ENCODE results near the gene CDH22.

The CDH22 gene

GRCh38 chr20:46240881-46241280 lies 67.4 kb downstream of the CDH22 start:
- DNase-seq (ENCODE audit: low read depth) = no peak

GRCh38 chr20:46240065-46240464 lies 68.2 kb downstream of the CDH22 start:
- no peak for DNase-seq (ENCODE audit: low read depth)

DNA sequence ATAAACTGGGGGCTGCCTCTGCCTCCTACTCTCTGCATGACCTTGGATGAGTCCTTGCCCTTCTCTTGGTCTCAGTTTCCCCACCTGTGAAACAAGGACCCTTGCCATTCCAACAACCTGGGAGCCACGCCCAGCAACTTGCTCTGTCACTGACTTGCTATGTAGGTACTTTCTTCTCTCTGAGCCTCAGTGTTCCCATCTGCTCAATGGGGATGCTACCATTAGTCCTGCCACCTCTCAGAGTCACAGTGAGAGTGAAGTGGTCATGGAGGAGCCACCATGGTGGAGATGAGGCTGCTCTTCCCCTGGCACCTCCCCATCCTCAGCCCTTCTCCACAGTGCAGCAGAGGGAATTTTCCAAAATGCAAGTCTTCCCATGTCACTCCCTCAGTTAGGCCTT lies 70.6 kb downstream of the CDH22 start:
- no peak for DNase-seq (ENCODE audit: low read depth)

DNA sequence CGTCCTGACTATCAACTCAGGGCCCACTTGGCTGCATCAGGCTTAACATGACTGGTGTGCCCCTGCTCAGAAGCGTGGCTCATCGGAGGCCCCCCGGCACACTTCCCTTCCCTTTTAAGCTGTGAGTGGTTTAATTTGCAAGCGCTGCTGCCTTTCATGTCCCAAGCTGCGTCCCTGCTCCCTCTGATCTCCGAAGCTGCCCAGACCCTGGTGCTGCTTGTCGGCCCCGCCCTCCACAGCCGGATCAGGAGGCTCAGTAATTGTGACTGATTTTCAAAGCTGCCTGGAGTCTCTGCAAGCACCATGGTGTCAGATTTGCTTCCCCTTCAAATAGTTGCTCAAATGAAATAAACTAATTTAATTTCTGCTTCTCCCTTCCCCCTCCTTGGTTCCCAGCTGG lies 71.1 kb downstream of the CDH22 start:
- DNase-seq (ENCODE audit: low read depth) = no peak

DNA sequence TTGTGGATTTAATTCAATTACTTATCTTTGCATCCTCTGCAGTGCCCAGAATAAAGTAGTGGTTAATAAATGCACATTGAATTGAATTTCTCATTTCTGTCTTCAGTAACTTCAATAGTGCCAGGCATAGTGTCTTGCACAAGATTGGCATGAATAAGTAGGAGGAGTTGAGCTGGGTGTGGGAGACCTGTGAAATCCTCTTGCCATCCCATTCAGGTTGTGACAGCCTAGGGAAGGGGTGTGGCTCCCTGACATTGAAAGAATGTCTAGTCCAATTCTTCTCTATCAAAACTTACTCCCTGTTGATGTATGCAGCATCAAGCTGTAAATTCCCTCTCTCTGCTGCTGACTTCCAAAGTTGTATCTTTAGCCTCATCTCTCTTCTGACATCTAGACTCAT lies 73.2 kb downstream of the CDH22 start:
- no peak for DNase-seq (ENCODE audit: low read depth)

- no peak for DNase-seq (ENCODE audit: low read depth)
Observed at GRCh38 chr20:46233701-46234100, 74.6 kb downstream of the CDH22 start.

DNA sequence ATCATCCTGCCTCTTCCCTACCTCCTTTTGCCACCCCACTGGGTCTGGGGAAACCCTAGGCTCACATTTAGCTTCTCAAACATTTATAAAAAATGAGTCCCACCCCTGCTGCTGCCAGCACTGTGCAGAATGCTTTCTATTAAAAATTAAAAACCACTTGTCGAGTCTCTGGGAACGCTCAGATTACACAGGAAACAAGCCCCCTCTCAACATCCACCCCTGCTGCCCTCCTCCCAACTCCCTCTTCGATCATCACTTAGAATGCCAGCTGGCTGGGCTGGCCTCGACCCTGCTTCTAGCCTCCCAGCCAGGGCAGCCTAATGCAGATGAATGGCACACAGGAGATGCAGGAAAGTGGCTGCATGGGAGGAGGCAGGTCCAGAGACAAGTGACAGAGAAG lies 75.8 kb downstream of the CDH22 start:
- DNase-seq (ENCODE audit: low read depth) = no peak

GRCh38 chr20:46230801-46231282 lies 77.5 kb downstream of the CDH22 start:
- no peak for DNase-seq (ENCODE audit: low read depth)

DNA sequence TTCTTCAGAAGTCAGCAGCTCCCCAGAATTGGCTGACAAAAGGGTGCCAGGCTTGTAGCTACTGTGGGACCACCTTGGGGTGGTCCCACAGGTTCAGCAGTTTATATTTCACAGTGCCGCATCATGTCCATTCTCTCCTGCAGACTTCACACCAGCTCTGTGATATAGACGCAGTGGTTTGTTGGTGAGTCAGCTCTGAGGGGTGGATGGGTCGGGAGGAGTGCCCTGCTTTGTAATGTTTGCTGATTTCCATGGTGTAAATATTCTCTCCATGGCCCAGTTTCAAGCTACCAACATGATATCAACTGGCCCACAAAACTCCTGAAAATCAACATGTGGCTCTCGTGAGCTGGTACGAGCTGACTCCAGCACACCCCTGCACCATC lies 78.2 kb downstream of the CDH22 start:
- DNase-seq (ENCODE audit: low read depth) = no peak

DNA sequence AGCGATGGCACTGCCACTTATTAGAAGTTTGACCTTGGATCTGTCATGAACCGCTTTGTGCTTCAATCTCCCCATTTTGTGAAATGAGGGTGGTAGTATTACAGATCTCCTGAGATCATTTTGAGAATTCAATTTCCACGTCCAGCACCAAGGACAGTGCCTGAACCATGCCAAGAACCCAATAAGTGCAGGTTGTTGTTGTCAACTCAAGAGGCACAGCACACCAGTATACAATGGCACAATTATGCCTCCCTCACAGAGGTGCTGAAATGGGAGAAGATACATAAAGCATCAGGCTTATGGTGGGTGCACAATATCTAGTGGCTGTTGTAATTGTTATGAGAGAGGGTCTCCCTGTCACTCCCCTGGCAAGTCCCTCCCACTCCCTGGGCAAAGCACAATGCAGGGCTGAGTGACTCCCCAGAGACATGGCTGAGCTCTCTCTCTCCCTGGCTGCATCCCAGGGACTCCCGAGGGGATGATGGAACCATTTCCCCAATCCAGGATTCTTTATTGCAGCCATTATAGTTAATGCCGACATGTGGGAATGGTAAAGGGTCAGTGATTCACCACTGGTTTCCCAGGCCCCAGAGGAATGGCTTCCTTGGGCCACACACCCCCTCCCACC lies 78.7 kb downstream of the CDH22 start:
- DNase-seq (ENCODE audit: low read depth) = no peak

DNA sequence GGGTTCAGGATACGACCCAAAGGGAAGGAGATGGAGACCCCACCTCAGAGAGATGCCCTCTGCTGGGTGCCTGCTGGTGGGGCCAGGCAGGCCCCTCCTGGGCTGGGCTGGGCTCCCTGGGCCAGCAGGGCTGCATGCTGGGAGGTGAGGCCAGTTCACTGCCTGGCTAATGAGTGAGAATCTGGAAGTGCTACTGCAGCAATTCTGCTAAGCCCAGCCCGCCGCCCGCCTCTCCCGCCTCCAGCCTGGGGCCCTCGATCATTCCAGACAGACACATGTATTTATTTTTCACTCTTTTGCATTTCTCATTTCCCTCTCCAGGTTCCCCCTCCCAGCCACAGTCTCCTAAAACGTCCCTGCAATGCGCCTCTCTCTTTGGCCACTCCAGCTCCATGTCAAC lies 79.6 kb downstream of the CDH22 start:
- DNase-seq (ENCODE audit: low read depth) = no peak

GRCh38 chr20:46227272-46227767 lies 81.0 kb downstream of the CDH22 start:
- DNase-seq (ENCODE audit: low read depth) = no peak

DNA sequence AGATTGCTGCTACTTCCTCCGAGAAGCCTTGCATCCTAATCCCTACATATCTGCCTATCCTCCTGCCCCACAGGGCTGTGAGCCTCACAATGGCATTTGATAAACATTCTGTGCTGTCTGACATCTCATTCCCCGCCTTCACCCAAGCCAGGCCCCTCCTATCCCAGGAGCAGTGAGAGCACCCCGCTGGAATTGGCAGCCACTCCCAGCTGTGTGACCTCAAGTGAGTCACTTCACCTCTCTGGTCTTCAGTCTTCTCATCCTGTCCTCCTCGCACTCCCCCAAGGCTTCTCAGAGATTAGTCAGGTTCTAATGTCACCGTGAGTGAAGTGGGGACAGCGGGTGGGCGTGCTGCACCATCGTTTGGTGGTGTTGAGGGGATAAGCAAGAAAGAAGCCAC lies 81.7 kb downstream of the CDH22 start:
- DNase-seq (ENCODE audit: low read depth) = no peak

GRCh38 chr20:46222521-46223007 lies 85.7 kb downstream of the CDH22 start:
- no peak for DNase-seq (ENCODE audit: low read depth)

- no peak for DNase-seq (ENCODE audit: low read depth)
Observed at GRCh38 chr20:46221256-46221833, 87.0 kb downstream of the CDH22 start.

GRCh38 chr20:46220455-46221207 lies 87.7 kb downstream of the CDH22 start:
- no peak for DNase-seq (ENCODE audit: low read depth)

DNA sequence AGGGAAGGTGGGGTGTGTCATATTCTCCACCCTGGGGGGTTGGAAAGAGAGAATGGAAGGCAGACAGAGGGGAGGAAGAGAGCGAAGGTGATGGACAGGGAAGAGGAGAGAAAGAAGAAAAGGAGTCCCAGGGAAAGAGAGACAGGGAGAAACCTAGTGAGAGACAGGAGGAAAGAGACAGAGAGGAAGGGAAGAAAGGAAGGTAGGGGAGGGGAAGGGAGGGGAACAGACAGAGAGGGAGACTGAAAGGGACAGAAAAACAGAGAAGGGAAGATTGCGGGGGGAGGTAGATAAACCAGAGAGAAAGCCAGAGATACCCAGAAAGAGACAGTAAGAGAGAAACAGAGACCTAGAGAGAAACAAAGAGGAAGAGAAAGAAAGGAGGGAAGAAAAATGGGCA lies 88.4 kb downstream of the CDH22 start:
- no peak for DNase-seq (ENCODE audit: low read depth)

- DNase-seq (ENCODE audit: low read depth) = no peak
Observed at GRCh38 chr20:46219190-46219589, 89.1 kb downstream of the CDH22 start.

GRCh38 chr20:46218656-46219055 lies 89.6 kb downstream of the CDH22 start:
- no peak for DNase-seq (ENCODE audit: low read depth)

- no peak for DNase-seq (ENCODE audit: low read depth)
Observed at GRCh38 chr20:46217583-46217982, 90.7 kb downstream of the CDH22 start.

DNA sequence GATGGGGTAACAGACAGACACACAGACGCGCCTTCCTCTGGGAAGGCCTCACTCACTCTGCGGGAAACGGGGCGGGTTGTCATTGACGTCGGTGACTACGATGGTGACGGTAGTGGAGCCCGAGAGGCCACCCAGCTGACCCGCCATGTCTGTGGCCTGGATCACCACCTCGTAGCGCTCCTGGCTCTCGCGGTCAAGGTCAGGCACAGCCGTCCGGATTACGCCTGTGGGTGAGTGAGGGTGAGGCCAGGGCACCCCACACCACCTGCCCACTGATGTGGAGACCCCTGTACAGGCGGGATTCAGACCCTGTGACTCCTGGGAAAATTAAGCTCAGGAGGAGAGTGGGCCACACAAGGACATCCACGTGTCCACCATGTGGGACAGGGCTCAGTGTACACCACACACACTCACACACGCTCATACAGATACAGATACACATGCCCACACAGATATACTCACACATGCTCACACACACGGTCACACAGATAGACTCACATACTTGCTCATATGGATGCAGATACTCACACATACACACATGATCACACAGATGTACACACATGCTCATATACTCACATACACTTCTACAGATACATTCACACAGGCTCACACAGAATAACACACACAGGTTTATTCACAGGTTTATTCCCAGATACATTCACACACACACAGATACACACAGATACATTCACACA lies 91.4 kb downstream of the CDH22 start:
- no peak for DNase-seq (ENCODE audit: low read depth)

DNA sequence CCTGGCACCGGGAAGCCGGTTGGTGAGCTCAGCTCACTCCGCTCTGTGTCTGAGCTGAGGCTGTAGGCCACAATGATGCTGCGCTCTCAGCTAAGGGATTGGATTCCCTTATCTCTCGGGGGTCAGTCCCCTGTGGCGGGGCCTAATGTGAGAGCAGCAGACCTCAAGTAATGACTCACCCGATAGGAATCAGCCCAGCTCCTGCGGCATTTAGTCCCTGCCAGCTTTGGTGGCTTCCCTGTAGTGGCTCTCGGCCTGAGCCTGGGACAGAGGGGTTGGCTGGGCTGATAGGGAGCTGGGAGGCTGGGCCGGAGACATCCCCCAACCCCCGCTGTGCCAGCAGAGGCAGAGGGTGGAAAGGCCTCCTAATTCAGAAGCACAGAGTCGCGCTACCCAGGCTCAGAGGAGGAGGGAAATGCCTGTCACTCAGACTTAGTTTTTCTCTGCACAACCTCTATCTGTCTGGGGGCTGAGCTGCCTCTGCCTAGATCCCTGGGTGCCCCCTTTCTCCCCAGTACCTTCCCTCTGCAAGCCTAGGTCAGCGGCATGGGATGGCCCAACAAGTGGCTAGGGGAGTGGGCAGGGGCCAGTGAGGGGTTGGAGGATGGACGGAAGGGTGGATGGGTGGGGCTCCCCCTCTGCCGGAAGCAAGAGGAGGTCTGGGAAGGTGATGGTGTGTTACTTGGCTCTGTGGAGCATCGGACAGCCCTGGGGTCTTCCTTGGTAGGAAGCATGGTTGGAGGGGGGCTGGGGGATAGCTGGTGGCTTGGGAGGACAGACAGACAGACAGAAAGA lies 92.2 kb downstream of the CDH22 start:
- peak; percentile 88 for DNase-seq (ENCODE audit: low read depth)
